GM18505 (cell line): ENCODE results near the gene ZSCAN2.
"Not testable (repeated sequence)": the region's sequence is repeated elsewhere in the genome, so short reads cannot be mapped to it uniquely, and the experiment has no call there.

Experiments used
- ATAC-seq: cut with Tn5 transposase; IDR thresholded peaks from one replicate; pipeline ENCODE4 v1.9.1; 2021; ENCODE audit not compliant: unreplicated experiment
- POLR2A ChIP-seq: IDR thresholded peaks from 4 replicates; pipeline ENCODE4 v1.6.1; 2011; ENCODE audit warnings: borderline replicate concordance; ENCODE audit not compliant: insufficient read depth, insufficient read length; ENCODE audit errors: extremely low read depth

Gene ZSCAN2

DNA sequence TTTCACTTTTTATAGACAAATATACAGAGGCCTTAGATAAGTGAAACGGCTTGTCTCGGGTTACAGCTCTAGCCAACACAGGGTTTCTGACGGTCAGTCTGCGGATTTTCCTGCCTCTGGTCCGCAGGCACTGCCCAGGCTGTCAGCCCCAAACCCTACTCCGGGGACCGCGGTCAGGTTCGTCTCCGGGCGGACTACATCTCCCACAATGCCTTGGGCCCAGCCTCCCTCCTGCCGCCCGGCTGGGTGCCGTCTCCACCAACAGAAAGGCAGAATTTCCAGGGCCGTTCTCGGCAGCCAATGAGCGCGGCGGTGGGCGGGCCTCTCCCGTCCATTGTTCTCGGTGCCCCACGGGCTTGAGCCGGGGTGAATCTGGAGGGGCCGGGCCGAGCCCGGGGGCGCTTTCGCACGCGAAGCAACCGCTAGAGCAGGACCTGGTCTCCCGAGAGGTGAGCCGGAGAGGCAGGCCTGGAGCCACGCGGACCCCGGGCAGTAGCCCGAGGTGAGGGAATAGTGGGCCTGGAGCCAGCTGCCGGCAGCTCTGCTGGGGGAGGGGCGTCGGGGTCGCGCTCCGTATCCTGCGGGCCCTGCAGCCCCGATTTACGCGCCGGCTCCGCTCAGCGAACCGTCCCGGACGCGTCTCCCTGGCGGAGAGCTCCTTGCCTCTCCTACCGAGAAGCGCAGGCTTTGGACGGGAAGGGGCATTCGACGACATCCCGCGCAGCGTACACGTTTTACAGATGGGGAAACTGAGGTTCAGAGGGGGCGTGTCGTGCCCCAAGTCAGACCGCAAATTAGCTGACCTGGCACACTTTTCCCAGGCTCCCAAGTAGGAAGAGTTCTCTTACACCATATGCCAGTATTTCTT is at the start of gene ZSCAN2:
Gene ZSCAN2, plus strand, starts transcription at position 323 of the 868 bp plus-strand sequence. CDS start 2,919 bp downstream, outside the sequence.
- ATAC-seq = peak; percentile 92
- TF ChIP-seq POLR2A = peak; percentile 42

DNA sequence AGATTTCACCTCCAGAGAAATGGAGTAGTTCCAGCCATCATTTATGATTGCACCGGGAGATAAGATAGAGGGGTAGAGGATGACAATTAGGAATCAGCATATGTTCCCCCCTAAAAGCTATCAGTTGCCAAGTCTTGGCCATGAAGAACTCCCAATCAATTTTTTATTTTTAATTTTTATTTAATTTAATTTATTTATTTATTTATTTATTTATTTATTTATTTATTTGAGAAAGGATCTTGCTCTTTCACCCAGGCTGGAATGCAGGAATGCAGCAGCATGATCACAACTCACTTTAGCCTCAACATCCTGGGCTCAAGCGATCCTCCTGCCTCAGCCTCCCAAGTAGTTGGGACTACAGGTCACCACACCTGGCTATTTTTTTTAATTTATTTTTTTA is 49.2 kb upstream of the ZSCAN2 start:
- ATAC-seq = not testable (repeated sequence)

DNA sequence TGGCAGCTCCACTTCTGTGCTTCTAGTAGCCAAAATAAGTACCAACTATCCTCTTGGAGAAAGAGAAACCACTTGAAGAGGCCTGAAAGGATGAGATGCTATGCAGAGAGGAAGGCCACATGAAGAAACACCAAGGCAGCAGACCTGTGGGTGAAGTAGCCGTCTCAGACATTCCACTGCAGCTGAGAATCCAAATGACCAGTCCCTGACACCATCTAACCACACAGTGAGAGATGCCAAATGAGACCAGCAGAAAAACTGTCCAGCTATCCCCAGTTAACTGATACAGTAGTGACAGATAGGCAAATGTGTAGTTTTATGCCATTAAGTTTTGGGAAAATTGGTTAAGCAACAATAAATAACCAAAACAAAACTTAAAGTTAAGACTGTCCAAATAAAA is 47.9 kb upstream of the ZSCAN2 start:
- ATAC-seq = no peak
- TF ChIP-seq POLR2A = no peak

DNA sequence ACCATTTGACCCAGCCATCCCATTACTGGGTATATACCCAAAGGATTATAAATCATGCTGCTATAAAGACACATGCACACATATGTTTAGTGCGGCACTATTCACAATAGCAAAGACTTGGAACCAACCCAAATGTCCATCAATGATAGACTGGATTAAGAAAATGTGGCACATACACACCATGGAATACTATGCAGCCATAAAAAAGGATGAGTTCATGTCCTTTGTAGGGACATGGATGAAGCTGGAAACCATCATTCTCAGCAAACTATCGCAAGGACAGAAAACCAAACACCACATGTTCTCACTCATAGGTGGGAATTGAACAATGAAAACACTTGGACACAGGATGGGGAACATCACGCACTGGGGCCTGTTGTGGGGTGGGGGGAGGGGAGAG is 44.1 kb upstream of the ZSCAN2 start:
- ATAC-seq = not testable (repeated sequence)

DNA sequence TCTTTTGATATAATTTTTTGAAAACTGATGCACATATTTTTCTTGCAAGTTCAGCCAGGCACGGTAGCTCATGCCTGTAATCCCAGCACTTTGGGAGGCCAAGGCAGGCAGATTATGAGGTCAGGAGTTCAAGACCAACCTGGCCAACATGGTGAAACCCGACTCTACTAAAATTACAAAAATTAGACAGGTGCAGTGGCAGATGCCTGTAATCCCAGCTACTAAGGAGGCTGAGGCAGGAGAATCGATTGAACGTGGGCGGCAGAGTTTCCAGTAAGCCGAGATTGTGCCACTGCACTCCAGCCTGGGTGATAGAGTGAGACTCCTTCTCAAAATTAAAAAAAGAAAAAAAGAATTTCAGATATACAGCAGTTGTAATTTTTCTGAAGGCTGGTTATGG is 32.8 kb upstream of the ZSCAN2 start:
- not testable (repeated sequence) for ATAC-seq

DNA sequence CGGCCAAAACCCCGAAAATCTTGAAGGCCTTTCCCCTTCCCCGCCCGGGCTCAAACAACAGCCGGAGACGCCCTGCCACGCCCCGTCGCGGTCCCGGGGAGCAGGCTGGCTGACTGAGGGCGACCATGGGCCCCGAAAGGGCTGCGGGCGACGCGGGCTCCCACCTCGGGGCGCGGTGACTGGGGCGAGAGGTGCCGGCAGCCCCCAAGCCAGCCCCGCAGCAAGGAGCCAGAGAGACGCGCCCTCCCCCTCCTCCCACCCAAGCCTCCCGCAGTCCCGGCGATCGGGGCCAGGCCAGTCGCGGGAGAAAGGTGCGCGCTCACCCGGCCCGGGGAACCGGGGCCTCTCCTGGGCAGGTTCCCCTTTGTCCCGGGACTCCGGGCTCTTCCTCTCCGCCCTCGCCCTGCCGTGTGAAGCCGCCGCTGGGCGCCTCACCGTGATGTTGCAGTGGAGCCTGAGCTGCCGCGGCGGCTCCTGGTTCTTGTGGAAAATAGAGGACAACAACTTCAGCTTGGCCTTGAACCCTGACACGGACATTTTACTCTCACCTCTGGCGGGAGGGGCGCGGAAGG is 30.6 kb upstream of the ZSCAN2 start:
- no peak for ATAC-seq
- peak; percentile 23 for TF ChIP-seq POLR2A

DNA sequence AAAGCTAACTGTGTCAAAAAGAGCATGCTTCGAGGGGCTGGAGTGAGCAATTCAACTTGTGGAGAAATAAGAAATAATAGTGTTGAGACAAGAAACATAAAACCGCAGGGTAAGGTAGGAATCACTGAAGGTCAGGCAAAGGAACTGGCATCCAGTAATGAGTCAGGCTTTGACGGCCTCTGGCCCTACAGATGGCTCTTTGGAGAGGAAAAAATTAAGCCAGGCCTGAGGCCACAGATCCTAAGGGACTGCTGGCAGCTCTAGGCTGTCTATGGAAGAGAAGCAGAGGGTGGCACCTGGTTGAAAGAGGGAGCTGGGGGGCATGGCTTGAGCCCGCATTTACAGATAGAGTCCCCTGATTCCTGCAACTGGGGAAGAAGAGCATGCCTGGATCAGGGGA is 28.6 kb upstream of the ZSCAN2 start:
- ATAC-seq = no peak
- TF ChIP-seq POLR2A = no peak

DNA sequence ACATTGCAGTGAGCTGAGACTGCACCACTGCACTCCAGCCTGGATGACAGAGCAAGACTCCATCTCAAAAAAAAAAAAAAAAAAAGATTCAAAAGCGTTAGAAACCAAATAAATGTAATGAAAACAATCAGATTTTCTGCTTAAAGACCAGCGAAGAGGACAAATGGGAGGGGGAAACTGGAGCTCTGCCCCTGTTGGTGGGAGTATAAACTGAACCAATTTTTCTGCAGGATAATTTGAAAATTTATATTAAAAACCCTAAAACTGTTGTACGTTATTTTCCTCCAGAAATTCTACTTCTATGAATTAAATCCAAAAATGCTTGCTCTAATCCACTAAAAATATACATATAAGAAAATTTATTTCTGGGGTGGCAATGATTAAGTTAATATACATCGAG is 25.3 kb upstream of the ZSCAN2 start:
- ATAC-seq = no peak

DNA sequence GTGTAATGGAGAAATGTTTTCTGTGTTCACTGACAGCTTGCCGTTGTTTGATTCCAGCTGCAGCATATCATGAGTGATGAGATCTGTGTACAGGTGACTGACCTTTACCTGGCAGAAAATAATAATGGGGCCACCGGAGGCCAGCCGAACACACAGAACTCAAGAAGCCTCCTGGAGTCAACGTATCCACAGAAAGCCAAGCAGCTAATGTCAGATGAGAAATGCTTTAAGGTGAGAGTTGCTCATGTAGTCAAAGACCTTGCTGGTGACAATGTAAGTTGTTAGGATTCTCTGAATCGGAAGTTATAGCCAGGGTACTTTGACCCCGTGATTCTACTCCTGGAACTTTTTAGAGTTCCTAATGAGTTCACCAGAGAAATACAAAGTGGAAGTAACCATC is 22.9 kb upstream of the ZSCAN2 start:
- ATAC-seq = not testable (repeated sequence)

More for the DNA sequence above, 25.3 kb upstream of the ZSCAN2 start:
- no peak for TF ChIP-seq POLR2A

DNA sequence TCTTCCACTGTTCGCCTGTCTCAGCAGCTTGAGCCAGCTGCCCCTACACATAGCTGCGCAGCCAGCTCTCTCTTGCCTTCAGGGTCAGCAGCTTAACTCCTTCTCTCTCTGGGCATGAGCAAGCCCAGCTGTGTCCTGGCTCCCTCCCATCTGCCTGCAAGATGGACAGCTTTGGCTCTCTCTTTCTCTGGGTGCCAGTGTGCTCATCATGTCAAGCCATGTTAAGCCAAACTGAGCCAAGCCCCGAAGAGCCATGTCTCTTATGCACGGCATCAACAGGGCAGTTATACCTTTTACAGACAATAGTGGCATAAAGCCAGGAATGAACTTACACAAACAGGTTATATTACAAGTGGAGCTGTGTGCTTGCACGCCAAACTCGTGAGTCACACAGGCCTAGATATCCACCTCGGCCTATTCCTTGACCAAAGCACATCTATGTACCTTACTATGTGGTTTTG is 21.5 kb upstream of the ZSCAN2 start:
- not testable (repeated sequence) for ATAC-seq

DNA sequence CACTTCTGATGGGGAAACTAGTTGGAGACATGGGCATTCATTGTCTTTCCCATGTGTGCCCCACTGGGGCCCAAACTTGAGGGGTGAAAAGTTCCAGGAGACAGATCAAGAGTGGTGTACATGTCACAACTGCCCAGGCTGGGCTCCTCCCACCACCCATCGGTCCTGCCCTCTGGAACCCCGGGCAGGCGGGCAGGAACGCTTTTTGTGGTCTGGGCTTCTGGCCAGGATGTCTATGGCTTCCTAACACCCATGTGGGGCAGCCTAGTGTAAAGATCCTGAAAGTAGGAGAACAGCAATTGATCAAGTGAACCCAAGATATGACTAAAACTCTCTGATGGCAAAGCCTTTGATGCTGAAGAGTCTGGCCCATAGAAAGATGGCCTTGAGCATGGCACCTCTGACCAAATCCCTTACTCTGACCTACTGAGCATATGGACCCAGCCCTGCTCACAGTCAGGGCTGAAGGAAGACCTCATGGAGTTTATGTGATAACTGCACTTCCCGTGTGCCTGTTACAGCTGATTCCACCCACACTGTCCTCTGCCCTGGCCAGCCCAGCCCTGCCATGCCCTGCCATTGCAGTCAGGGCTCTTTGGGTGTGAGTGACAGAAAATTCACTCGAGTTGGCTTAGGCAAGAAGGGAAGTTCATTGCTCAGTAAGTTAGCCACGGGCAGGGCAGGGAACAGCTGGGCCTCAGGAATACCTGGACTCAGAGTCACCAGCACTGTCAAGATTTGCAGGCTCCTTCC is 19.0 kb upstream of the ZSCAN2 start:
- not testable (repeated sequence) for ATAC-seq

DNA sequence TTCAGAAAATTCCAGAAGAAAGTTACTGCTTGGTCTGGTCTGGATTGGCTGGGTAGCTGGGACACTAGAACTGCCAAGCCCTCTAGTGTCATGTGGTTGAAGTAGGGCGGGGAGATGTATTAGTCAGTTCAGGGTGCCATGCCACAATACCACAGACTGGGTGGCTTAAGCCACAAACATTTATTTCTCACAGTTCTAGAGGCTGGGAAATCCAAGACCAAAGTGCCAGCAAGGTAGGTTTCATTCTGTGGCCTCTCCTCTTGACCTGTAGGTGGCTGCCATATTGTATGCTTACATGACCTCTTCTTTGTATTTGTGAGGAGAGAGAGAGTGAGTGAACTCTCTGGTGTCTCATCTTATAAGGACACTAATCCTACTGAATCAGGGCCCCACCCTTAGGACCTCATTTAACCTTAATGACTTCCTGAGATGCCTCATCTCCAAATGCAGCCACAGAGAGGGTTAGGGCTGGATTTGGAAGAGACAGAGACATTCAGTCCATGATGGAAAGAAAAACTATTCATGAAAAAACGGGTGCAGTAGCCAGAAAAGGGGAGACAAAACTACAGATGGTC is 18.1 kb upstream of the ZSCAN2 start:
- no peak for ATAC-seq
- TF ChIP-seq POLR2A = no peak

DNA sequence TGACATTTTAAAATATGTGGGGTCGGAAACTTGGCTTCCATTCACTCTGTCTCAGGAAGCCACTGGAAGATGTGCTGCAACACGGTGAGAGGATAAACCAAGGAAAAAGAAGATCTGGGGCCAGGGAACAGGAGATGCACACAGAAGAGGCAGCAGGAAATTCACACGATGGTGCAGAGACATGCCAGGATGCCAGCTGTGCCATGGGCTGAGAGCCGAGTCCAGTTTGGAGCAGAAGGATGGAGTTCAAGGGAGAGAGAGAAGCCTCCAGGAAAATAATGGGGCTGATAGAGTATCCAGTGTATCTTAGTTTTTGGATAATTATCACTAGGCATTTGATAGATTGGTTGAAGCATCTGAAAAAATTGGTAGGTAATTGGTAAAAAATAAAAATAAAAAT is 16.9 kb upstream of the ZSCAN2 start:
- not testable (repeated sequence) for ATAC-seq

DNA sequence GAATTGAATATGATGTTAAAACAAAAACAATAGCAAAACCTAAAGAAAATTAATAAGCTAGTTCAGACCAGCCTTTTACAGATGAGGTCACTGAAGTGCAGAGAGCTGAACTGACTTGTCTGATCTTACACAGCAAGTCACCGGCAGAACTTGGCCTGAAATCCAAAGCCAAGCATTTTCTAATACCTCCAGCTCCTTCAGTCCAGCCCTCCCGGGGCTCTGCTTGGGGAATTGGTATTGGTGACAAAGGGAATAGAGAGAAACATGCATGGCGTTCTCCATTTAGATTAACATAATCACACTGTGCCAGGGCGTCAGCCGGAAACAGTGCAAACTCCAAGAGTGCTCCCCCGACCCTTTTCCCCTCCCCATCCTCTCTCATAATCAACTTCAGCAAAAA is 14.1 kb upstream of the ZSCAN2 start:
- ATAC-seq = no peak
- no peak for TF ChIP-seq POLR2A
